NT2/D1 (cell line): ENCODE measurements around the gene ATF7IP2.

Experiments used
- DNase-seq: peaks from one replicate; pipeline ENCODE4 v3.0.0-alpha.2; 2011; ENCODE audit warnings: low read depth, low spot score
- H3K27me3 ChIP-seq: 2 replicates; pipeline ENCODE4 v1.6.0; 2011; ENCODE audit warnings: mild to moderate bottlenecking; ENCODE audit not compliant: insufficient read length, insufficient read depth
- H3K36me3 ChIP-seq: 2 replicates; pipeline ENCODE4 v1.6.1; 2011; ENCODE audit warnings: mild to moderate bottlenecking, low read length, mixed read lengths; ENCODE audit not compliant: insufficient read depth, insufficient read length
- H3K4me1 ChIP-seq: 2 replicates; pipeline ENCODE4 v1.5.1; 2011; ENCODE audit not compliant: insufficient read depth, insufficient read length
- H3K4me3 ChIP-seq: 2 replicates; pipeline ENCODE4 v1.5.1; 2011; ENCODE audit warnings: low read depth; ENCODE audit not compliant: insufficient read length
- H3K9ac ChIP-seq: 2 replicates; pipeline ENCODE4 v1.6.0; 2011; ENCODE audit warnings: low read depth; ENCODE audit not compliant: insufficient read length
- H3K9me3 ChIP-seq: 2 replicates; pipeline ENCODE4 v1.5.1; 2011; ENCODE audit warnings: mild to moderate bottlenecking, low read length; ENCODE audit not compliant: insufficient read depth
- SUZ12 ChIP-seq: IDR thresholded peaks from 2 replicates; pipeline ENCODE4 v1.6.1; 2011; ENCODE audit not compliant: insufficient read length, insufficient read depth; ENCODE audit errors: extremely low read depth
- YY1 ChIP-seq: IDR thresholded peaks from 2 replicates; pipeline ENCODE4 v1.6.1; 2011; ENCODE audit not compliant: insufficient read length, insufficient read depth
- ZNF274 ChIP-seq: IDR thresholded peaks from 2 replicates; pipeline ENCODE4 v1.6.1; 2011; ENCODE audit warnings: mild to moderate bottlenecking, low read depth, low read length

ATF7IP2 gene

DNA sequence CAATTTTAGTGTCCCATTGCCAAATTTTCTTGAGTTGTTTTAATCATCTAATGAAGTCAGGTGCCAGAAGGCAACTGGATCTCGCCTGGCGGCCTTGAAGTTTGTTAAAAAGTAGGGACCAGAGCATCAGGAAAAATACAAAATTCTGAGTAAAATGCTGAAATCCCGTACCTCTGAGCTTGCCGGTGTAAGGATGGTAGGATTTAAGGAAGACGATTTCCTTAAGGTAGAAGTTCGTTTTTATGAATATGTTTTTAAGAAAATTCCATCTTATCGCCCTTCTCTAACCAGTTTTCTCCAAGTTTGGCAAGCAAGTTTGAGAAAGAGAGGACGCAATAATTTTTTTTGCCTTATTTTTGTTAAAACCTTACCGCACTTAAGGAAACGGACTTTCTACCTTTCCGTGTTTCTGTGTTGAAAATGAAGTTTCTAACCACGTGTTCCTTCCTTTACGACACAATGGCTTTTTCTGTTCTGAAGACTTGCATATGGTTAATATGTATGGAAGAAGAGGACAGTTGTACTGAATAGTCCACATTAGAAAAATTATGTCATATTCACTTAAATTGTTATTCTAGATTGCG, 748 bp downstream of the ATF7IP2 start:
- Histone ChIP-seq H3K9ac (peak overlapping the region; percentile 82), H3K4me3 (peak overlapping the region; percentile 79)

DNA sequence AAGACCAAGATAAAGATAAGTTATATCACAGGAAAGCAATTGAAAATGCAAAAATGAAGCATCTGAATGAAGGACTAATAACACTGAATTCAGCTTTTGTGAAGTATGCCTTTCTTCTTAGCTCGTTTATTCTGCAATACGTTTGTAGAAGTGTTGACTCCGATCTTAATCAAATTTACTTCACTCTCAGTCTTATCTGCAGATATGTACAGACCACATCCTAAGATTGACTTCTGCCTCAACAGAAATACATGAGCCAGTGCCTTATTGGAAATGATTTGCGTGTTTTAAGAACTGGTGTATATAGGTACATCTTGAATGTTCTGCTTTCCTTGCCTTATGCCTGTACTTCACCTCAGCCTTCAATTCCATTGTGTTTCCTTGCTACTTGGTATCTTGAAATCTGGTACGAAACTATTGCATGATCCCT, 1.3 kb downstream of the ATF7IP2 start:
- Histone ChIP-seq H3K9ac (no peak overlapping the region), H3K36me3 (peaks cover 28% of the 10 kb centered on the region)

More for the DNA sequence above, 748 bp downstream of the ATF7IP2 start:
- Histone ChIP-seq H3K27me3 (no peaks in the 10 kb centered on the region), H3K36me3 (peaks cover 26% of the 10 kb centered on the region), H3K9me3 (peaks cover 8% of the 10 kb centered on the region; the same call in 1 of the 2 replicates), H3K4me1 (no peaks in the 10 kb centered on the region)
- no peak for TF ChIP-seq YY1
- TF ChIP-seq SUZ12: no peak
- no peak for TF ChIP-seq ZNF274
- DNase-seq: no peak

DNA sequence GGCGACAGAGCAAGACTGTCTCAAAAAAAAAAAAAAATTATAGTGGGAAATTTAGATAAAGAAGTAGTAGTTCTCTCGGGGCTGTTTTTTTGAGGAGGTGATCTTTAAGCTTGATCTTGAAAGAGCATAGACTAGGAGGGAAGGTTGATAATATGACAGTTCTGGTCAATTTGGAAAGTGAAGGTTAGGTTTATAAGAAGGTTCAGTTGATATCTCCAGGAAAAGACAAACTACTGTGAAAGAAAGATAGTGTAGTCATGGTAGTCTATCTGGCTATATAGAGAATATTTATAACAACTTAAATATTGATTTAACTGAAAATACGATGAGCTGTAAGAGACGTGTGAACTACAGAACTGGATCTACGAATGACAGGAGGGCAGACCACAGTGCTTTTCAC, 3.1 kb downstream of the ATF7IP2 start:
- no peak overlapping the region for H3K4me3 ChIP-seq

More for the DNA sequence above, 1.3 kb downstream of the ATF7IP2 start:
- Histone ChIP-seq H3K9me3 (peaks cover 8% of the 10 kb centered on the region; the same call in 1 of the 2 replicates), H3K4me3 (peak overlapping the region; percentile 79), H3K4me1 (no peaks in the 10 kb centered on the region), H3K27me3 (no peaks in the 10 kb centered on the region)
- no peak for TF ChIP-seq ZNF274
- no peak for TF ChIP-seq SUZ12
- TF ChIP-seq YY1: no peak
- DNase-seq: no peak

DNA sequence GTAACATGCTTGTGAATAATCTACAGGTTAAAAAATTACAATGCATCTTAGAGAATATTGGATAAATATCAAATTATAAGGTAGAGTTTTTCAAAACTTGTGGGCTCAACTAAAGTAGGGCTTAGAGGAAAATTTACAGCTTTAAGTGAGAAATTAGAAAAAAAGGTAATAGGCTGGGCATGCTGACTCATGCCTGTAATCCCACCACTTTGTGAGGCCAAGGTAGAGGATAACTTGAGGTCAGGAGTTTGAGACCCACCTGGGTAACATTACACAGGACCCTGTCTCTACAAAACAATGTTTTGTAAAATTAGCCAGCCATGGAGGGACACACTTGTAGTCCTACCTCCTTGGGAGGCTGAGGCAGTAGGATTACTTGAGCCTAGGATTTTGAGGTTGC, 4.5 kb downstream of the ATF7IP2 start:
- no peak for TF ChIP-seq ZNF274
- TF ChIP-seq YY1: no peak
- TF ChIP-seq SUZ12: no peak
- no peak overlapping the region for H3K9ac ChIP-seq
- no peak overlapping the region for H3K4me3 ChIP-seq
- DNase-seq: no peak
- H3K27me3 ChIP-seq: no peaks in the 10 kb centered on the region
- peaks cover 41% of the 10 kb centered on the region for H3K36me3 ChIP-seq
- peaks cover under 1% of the 10 kb centered on the region; the same call in 1 of the 2 replicates for H3K9me3 ChIP-seq
- H3K4me1 ChIP-seq: no peaks in the 10 kb centered on the region

More for the DNA sequence above, 3.1 kb downstream of the ATF7IP2 start:
- no peaks in the 10 kb centered on the region for H3K4me1 ChIP-seq
- H3K36me3 ChIP-seq: peaks cover 36% of the 10 kb centered on the region
- DNase-seq: no peak
- no peak overlapping the region for H3K9ac ChIP-seq
- TF ChIP-seq YY1 (no peak), SUZ12 (no peak), ZNF274 (no peak)
- no peaks in the 10 kb centered on the region for H3K27me3 ChIP-seq
- peaks cover 8% of the 10 kb centered on the region; the same call in 1 of the 2 replicates for H3K9me3 ChIP-seq

DNA sequence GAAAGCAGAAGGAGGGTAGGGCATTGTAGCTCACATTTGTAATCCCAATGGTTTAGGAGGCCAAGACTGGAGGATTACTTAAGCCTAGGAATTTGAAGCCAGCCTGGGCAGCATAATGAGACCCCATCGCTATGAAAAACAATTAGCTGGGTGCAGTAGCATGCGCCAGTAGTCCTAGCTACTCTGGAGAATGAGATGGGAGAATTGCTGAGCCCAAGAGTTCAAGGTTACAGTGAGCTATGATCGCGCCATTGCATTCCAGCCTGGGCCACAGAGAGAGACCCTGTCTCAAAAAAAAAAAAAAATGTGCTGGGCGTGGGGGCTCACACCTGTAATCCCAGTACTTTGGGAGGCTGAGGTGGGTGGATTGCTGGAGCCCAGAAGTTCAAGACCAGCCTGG, 5.0 kb downstream of the ATF7IP2 start:
- Histone ChIP-seq H3K36me3 (peaks cover 41% of the 10 kb centered on the region), H3K27me3 (no peaks in the 10 kb centered on the region), H3K4me3 (no peak overlapping the region), H3K9ac (no peak overlapping the region), H3K4me1 (no peaks in the 10 kb centered on the region), H3K9me3 (no peaks in the 10 kb centered on the region)
- DNase-seq: no peak
- no peak for TF ChIP-seq YY1
- no peak for TF ChIP-seq SUZ12
- no peak for TF ChIP-seq ZNF274

DNA sequence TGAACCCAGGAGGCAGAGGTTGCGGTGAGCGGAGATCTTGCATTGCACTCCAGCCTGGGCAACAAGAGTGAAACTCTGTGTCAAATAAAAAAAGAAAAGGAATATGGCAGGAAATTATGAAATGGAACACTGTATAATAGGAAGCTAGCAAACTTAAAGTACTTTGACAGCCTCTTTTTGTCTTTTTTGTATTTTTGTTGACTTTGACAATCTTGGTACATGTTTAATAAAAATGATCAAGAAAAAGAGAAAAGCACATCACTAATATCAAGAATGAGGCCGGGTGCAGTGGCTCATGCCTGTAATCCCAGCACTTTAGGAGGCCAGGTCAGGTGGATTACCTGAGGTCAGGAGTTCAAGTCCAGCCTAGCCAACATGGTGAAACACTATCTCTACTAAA, 5.5 kb downstream of the ATF7IP2 start:
- H3K9ac ChIP-seq: no peak overlapping the region
- H3K4me3 ChIP-seq: no peak overlapping the region
- no peaks in the 10 kb centered on the region for H3K4me1 ChIP-seq
- H3K27me3 ChIP-seq: no peaks in the 10 kb centered on the region
- no peak for TF ChIP-seq ZNF274
- TF ChIP-seq YY1: no peak
- TF ChIP-seq SUZ12: no peak
- peaks cover 41% of the 10 kb centered on the region for H3K36me3 ChIP-seq
- H3K9me3 ChIP-seq: no peaks in the 10 kb centered on the region
- no peak for DNase-seq

DNA sequence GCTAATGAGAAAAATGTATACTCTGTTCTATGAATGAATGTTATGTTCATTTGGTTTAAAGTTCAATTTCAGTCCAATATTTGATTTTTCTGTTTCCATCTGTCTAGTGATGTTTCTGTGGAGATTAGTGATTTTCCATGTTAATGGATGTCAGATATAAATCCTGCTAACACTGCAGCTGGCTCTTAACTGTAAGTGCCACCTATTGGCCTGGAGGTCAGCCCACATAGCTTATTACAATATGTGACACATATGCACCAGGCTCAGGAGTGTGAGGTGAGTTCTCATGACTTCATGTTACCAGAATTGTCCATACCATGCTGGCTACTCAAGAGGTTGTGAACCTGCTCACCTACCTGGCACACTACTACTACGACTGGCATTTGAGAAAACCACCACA, 17.1 kb downstream of the ATF7IP2 start:
- H3K4me1 ChIP-seq: no peaks in the 10 kb centered on the region
- peaks cover 11% of the 10 kb centered on the region for H3K36me3 ChIP-seq
- H3K27me3 ChIP-seq: no peaks in the 10 kb centered on the region
- TF ChIP-seq YY1 (no peak), SUZ12 (no peak), ZNF274 (no peak)
- no peak overlapping the region for H3K4me3 ChIP-seq
- H3K9ac ChIP-seq: no peak overlapping the region
- H3K9me3 ChIP-seq: peaks cover 50% of the 10 kb centered on the region
- no peak for DNase-seq
